ENCODE measurements around the gene SLC35G3. TPM values are rescaled to one million over a fixed set of nuclear protein-coding genes. Genes with fewer than 3 reads are reported as not detected.

SLC35G3 gene
- total and polyA plus RNA-seq, 2 of the 13 experiments (the other 11 are each of a cell fraction or from before 2014, with no cell fraction given) = not detected

- POLR2A ChIA-PET = no interaction called here
- 2% methylated on average over 5 of the region's 5 CpGs for WGBS (ENCODE audit: low lambda C conversion rate)
- no peak overlapping the region for H3K4me3 ChIP-seq (replicated peaks in 1 of 3; ENCODE audit: insufficient read depth in 1 of 3, low read depth in 2 of 3, low read length in 3 of 3)
- H3K79me2 ChIP-seq (ENCODE audit: insufficient read depth, low read length) = no peaks in the 10 kb centered on the region
- peaks cover 0 to 9% of the 10 kb centered on the region in 2 experiments; a peak in 2 of 5 replicates for H3K27me3 ChIP-seq (ENCODE audit: control insufficient read depth in 1 of 2, insufficient read depth in 2 of 2, low read length in 2 of 2)
- no peak overlapping the region for H3K9ac ChIP-seq (ENCODE audit: insufficient read depth, low read depth, low read length)
- H3K4me1 ChIP-seq (ENCODE audit: insufficient read depth, low read length) = no peaks in the 10 kb centered on the region
- no peak overlapping the region for H3K4me2 ChIP-seq (ENCODE audit: low read depth, low read length)
- H2AFZ ChIP-seq (ENCODE audit: low read length) = no peak overlapping the region
- no peaks in the 10 kb centered on the region for H3K36me3 ChIP-seq (replicated peaks in 1 of 2; ENCODE audit: control insufficient read depth in 1 of 2, insufficient read depth in 2 of 2, low read length in 2 of 2)
- DNase-seq (ENCODE audit: low spot score) (no peak), FAIRE-seq (no peak), ATAC-seq (no peak)
- no peaks in the 10 kb centered on the region for H3K9me3 ChIP-seq (ENCODE audit: low read length)
- CTCF ChIA-PET (ENCODE audit: low intra/inter-chr PET ratio, low total read pairs) = no interaction called here
- in situ Hi-C loops (cut with HindIII; ENCODE audit: extremely low pct_ligation_motif_present, low pct_unique_long_range_greater_than_20kb) (no loop called here), intact Hi-C loops (cut with micrococcal nuclease; ENCODE audit: unreplicated experiment) (no loop called here)
- BruUV-seq (replicated peaks) = no TSS peak
- H3K27ac ChIP-seq (ENCODE audit: extremely low read length, insufficient read depth, low read length) = no peak overlapping the region
- H4K20me1 ChIP-seq (ENCODE audit: insufficient read depth, low read length) = no peaks in the 10 kb centered on the region
- TF ChIP-seq GTF3A (CRISPR knock-in tag; conservative IDR thresholded peaks at IDR 0.05) (no peak), ZNF431 (CRISPR knock-in tag; IDR thresholded peaks at IDR 0.05; ENCODE audit: borderline replicate concordance, low read depth) (no peak), ZNF737 (CRISPR knock-in tag; IDR thresholded peaks at IDR 0.05; ENCODE audit: borderline replicate concordance) (no peak), ZFP36L1 (CRISPR knock-in tag; IDR thresholded peaks at IDR 0.05) (no peak), ZNF569 (CRISPR knock-in tag; IDR thresholded peaks at IDR 0.05; ENCODE audit: borderline replicate concordance) (no peak), ZBTB4 (CRISPR knock-in tag; IDR thresholded peaks at IDR 0.05; ENCODE audit: borderline replicate concordance) (no peak), FOXJ3 (CRISPR knock-in tag; IDR thresholded peaks at IDR 0.05; ENCODE audit: borderline replicate concordance) (no peak), CAMTA2 (CRISPR knock-in tag; IDR thresholded peaks at IDR 0.05; ENCODE audit: borderline replicate concordance) (no peak), CENPT (CRISPR knock-in tag; IDR thresholded peaks at IDR 0.05; ENCODE audit: low read depth) (no peak), ZNF629 (CRISPR knock-in tag; conservative IDR thresholded peaks at IDR 0.05) (no peak)
These were observed 22.9 kb upstream of the SLC35G3 start for GRCh38 chr17:35217107-35217506.
